Measurements from ENCODE around the gene PAOX. TPM values are rescaled to one million over a fixed set of nuclear protein-coding genes. Genes with fewer than 3 reads are reported as not detected.

Gene PAOX
- total RNA-seq, 5 donors from 2014 or later (not counting 1 experiment from before 2014, with no cell fraction given), result 4.3 to 20.0 (median 14.5) TPM

GRCh38 chr10:133341983-133342382 lies 37.1 kb upstream of the PAOX start:
- H3K27me3 ChIP-seq (replicated peaks in 1 of 2; ENCODE audit: control insufficient read depth in 2 of 2, extremely low read depth in 1 of 2, insufficient read depth in 2 of 2, low read length in 1 of 2), result peaks cover 0 to 80% of the 10 kb centered on the region in 2 experiments
- no peaks in the 10 kb centered on the region for H3K36me3 ChIP-seq (ENCODE audit: control insufficient read depth in 2 of 2, extremely low read depth in 1 of 2, insufficient read depth in 1 of 2, low read length in 1 of 2)
- no peak overlapping the region for H3K4me3 ChIP-seq (ENCODE audit: control insufficient read depth in 1 of 2, extremely low read depth in 1 of 2, low read length in 1 of 2)
- Mint-ChIP-seq H3K4me1 (no peaks in the 10 kb centered on the region), H3K27ac (no peak overlapping the region), H3K4me3 (no peak overlapping the region), H3K27me3 (peaks cover 27 to 47% of the 10 kb centered on the region in 2 donors), H3K9me3 (no peaks in the 10 kb centered on the region), H3K36me3 (no peaks in the 10 kb centered on the region)
- CTCF ChIA-PET, result no interaction called here
- DNase-seq, result no peak
- POLR2A ChIA-PET, result no interaction called here
- H3K27ac ChIP-seq (ENCODE audit: low read length), result no peak overlapping the region
- 75% methylated on average over 3 of the region's 4 CpGs for WGBS (ENCODE audit: insufficient coverage)
- no peaks in the 10 kb centered on the region for H3K9me3 ChIP-seq
- H3K4me1 ChIP-seq (ENCODE audit: control insufficient read depth in 1 of 2, extremely low read depth in 1 of 2, insufficient read depth in 2 of 2, low read length in 2 of 2), result peaks cover 7 to 13% of the 10 kb centered on the region in 2 experiments
- no peak for ATAC-seq (replicated peaks in 1 of 4)

GRCh38 chr10:133342942-133343341 lies 36.1 kb upstream of the PAOX start:
- Histone ChIP-seq H3K27me3 (replicated peaks in 1 of 2; ENCODE audit: control insufficient read depth in 2 of 2, extremely low read depth in 1 of 2, insufficient read depth in 2 of 2, low read length in 1 of 2) (peaks cover 0 to 81% of the 10 kb centered on the region in 2 experiments), H3K9me3 (no peaks in the 10 kb centered on the region), H3K27ac (ENCODE audit: low read length) (no peak overlapping the region), H3K36me3 (ENCODE audit: control insufficient read depth in 2 of 2, extremely low read depth in 1 of 2, insufficient read depth in 1 of 2, low read length in 1 of 2) (no peaks in the 10 kb centered on the region), H3K4me3 (ENCODE audit: control insufficient read depth in 1 of 2, extremely low read depth in 1 of 2, low read length in 1 of 2) (no peak overlapping the region), H3K4me1 (ENCODE audit: control insufficient read depth in 1 of 2, extremely low read depth in 1 of 2, insufficient read depth in 2 of 2, low read length in 2 of 2) (peaks cover 0 to 3% of the 10 kb centered on the region in 2 experiments)
- H3K9me3 Mint-ChIP-seq, result no peaks in the 10 kb centered on the region
- H3K4me3 Mint-ChIP-seq, result no peak overlapping the region
- POLR2A ChIA-PET, result no interaction called here
- H3K4me1 Mint-ChIP-seq, result no peaks in the 10 kb centered on the region
- peaks cover 27 to 51% of the 10 kb centered on the region in 2 donors for H3K27me3 Mint-ChIP-seq
- no peak overlapping the region for H3K27ac Mint-ChIP-seq
- ATAC-seq (replicated peaks in 1 of 4), result no peak
- no peak for DNase-seq
- CTCF ChIA-PET, result no interaction called here
- WGBS (ENCODE audit: insufficient coverage), result 83% methylated on average over 6 of the region's 8 CpGs
- no peaks in the 10 kb centered on the region for H3K36me3 Mint-ChIP-seq

GRCh38 chr10:133343558-133343957 lies 35.5 kb upstream of the PAOX start:
- Mint-ChIP-seq H3K4me1 (no peaks in the 10 kb centered on the region), H3K27me3 (peaks cover 27 to 51% of the 10 kb centered on the region in 2 donors), H3K27ac (no peak overlapping the region), H3K9me3 (no peaks in the 10 kb centered on the region), H3K36me3 (no peaks in the 10 kb centered on the region), H3K4me3 (no peak overlapping the region)
- POLR2A ChIA-PET, result no interaction called here
- CTCF ChIA-PET, result no interaction called here
- DNase-seq (no peak), ATAC-seq (replicated peaks in 1 of 4) (no peak)
- no peaks in the 10 kb centered on the region for H3K36me3 ChIP-seq (ENCODE audit: control insufficient read depth in 2 of 2, extremely low read depth in 1 of 2, insufficient read depth in 1 of 2, low read length in 1 of 2)
- H3K9me3 ChIP-seq, result no peaks in the 10 kb centered on the region
- WGBS (ENCODE audit: insufficient coverage), result 71% methylated on average over 6 of the region's 9 CpGs
- no peaks in the 10 kb centered on the region for H3K4me1 ChIP-seq (ENCODE audit: control insufficient read depth in 1 of 2, extremely low read depth in 1 of 2, insufficient read depth in 2 of 2, low read length in 2 of 2)
- no peak overlapping the region for H3K4me3 ChIP-seq (ENCODE audit: control insufficient read depth in 1 of 2, extremely low read depth in 1 of 2, low read length in 1 of 2)
- H3K27ac ChIP-seq (ENCODE audit: low read length), result no peak overlapping the region
- peaks cover 0 to 81% of the 10 kb centered on the region in 2 experiments for H3K27me3 ChIP-seq (replicated peaks in 1 of 2; ENCODE audit: control insufficient read depth in 2 of 2, extremely low read depth in 1 of 2, insufficient read depth in 2 of 2, low read length in 1 of 2)

GRCh38 chr10:133344236-133344635 lies 34.8 kb upstream of the PAOX start:
- Mint-ChIP-seq H3K4me1 (no peaks in the 10 kb centered on the region), H3K27ac (no peak overlapping the region), H3K4me3 (no peak overlapping the region), H3K27me3 (peaks cover 30 to 54% of the 10 kb centered on the region in 2 donors), H3K36me3 (no peaks in the 10 kb centered on the region), H3K9me3 (no peaks in the 10 kb centered on the region)
- Histone ChIP-seq H3K27ac (ENCODE audit: low read length) (no peak overlapping the region), H3K4me3 (ENCODE audit: control insufficient read depth in 1 of 2, extremely low read depth in 1 of 2, low read length in 1 of 2) (no peak overlapping the region), H3K36me3 (ENCODE audit: control insufficient read depth in 2 of 2, extremely low read depth in 1 of 2, insufficient read depth in 1 of 2, low read length in 1 of 2) (no peaks in the 10 kb centered on the region), H3K4me1 (ENCODE audit: control insufficient read depth in 1 of 2, extremely low read depth in 1 of 2, insufficient read depth in 2 of 2, low read length in 2 of 2) (no peaks in the 10 kb centered on the region), H3K27me3 (replicated peaks in 1 of 2; ENCODE audit: control insufficient read depth in 2 of 2, extremely low read depth in 1 of 2, insufficient read depth in 2 of 2, low read length in 1 of 2) (peaks cover 0 to 79% of the 10 kb centered on the region in 2 experiments), H3K9me3 (no peaks in the 10 kb centered on the region)
- ChIA-PET POLR2A (no interaction called here), CTCF (interaction anchor here in 1 of 2 donors (1.1 kb wide), 1 partner anchor 15 kb away, joined by 3 read pairs; no protein-coding TSS in a partner anchor)
- WGBS (ENCODE audit: insufficient coverage), result 92% methylated on average over 3 of the region's 5 CpGs
- ATAC-seq (replicated peaks in 1 of 4) (no peak), DNase-seq (no peak)

- H3K27me3 Mint-ChIP-seq, result peaks cover 32 to 52% of the 10 kb centered on the region in 2 donors
- H3K9me3 Mint-ChIP-seq, result no peaks in the 10 kb centered on the region
- no peaks in the 10 kb centered on the region for H3K36me3 Mint-ChIP-seq
- H3K27me3 ChIP-seq (replicated peaks in 1 of 2; ENCODE audit: control insufficient read depth in 2 of 2, extremely low read depth in 1 of 2, insufficient read depth in 2 of 2, low read length in 1 of 2), result peaks cover 0 to 87% of the 10 kb centered on the region in 2 experiments
- ChIA-PET POLR2A (no interaction called here), CTCF (no interaction called here)
- H3K9me3 ChIP-seq, result no peaks in the 10 kb centered on the region
- H3K27ac ChIP-seq (ENCODE audit: low read length), result no peak overlapping the region
- no peaks in the 10 kb centered on the region for H3K4me1 Mint-ChIP-seq
- no peaks in the 10 kb centered on the region for H3K4me1 ChIP-seq (ENCODE audit: control insufficient read depth in 1 of 2, extremely low read depth in 1 of 2, insufficient read depth in 2 of 2, low read length in 2 of 2)
- no peak overlapping the region for H3K27ac Mint-ChIP-seq
- H3K4me3 ChIP-seq (ENCODE audit: control insufficient read depth in 1 of 2, extremely low read depth in 1 of 2, low read length in 1 of 2), result no peak overlapping the region
- DNase-seq (no peak), ATAC-seq (replicated peaks in 1 of 4) (no peak)
- no peak overlapping the region for H3K4me3 Mint-ChIP-seq
- no peaks in the 10 kb centered on the region for H3K36me3 ChIP-seq (ENCODE audit: control insufficient read depth in 2 of 2, extremely low read depth in 1 of 2, insufficient read depth in 1 of 2, low read length in 1 of 2)
- WGBS (ENCODE audit: insufficient coverage), result 49% methylated on average over 10 of the region's 11 CpGs
Observed at GRCh38 chr10:133346413-133346812, 32.6 kb upstream of the PAOX start.

GRCh38 chr10:133347710-133348517 lies 31.1 kb upstream of the PAOX start:
- Histone ChIP-seq H3K27me3 (replicated peaks in 1 of 2; ENCODE audit: control insufficient read depth in 2 of 2, extremely low read depth in 1 of 2, insufficient read depth in 2 of 2, low read length in 1 of 2) (peaks cover 0 to 73% of the 10 kb centered on the region in 2 experiments), H3K27ac (ENCODE audit: low read length) (no peak overlapping the region), H3K4me1 (ENCODE audit: control insufficient read depth in 1 of 2, extremely low read depth in 1 of 2, insufficient read depth in 2 of 2, low read length in 2 of 2) (no peaks in the 10 kb centered on the region), H3K36me3 (ENCODE audit: control insufficient read depth in 2 of 2, extremely low read depth in 1 of 2, insufficient read depth in 1 of 2, low read length in 1 of 2) (no peaks in the 10 kb centered on the region), H3K9me3 (no peaks in the 10 kb centered on the region), H3K4me3 (ENCODE audit: control insufficient read depth in 1 of 2, extremely low read depth in 1 of 2, low read length in 1 of 2) (no peak overlapping the region)
- WGBS (ENCODE audit: insufficient coverage), result 72% methylated on average over 11 of the region's 16 CpGs
- ATAC-seq (replicated peaks in 1 of 4), result no peak
- H3K27ac Mint-ChIP-seq, result no peak overlapping the region
- ChIA-PET CTCF (no interaction called here), POLR2A (no interaction called here)
- no peak for DNase-seq
- H3K27me3 Mint-ChIP-seq, result peaks cover 26 to 46% of the 10 kb centered on the region in 2 donors
- H3K4me3 Mint-ChIP-seq, result no peak overlapping the region
- H3K9me3 Mint-ChIP-seq, result no peaks in the 10 kb centered on the region
- no peaks in the 10 kb centered on the region for H3K36me3 Mint-ChIP-seq
- no peaks in the 10 kb centered on the region for H3K4me1 Mint-ChIP-seq
